NCI-H2081 treated with DMSO at 0.1 percent for 48 hours (cell line): ENCODE results near the gene TXNDC9.
"Not testable (repeated sequence)": the region's sequence is repeated elsewhere in the genome, so short reads cannot be mapped to it uniquely, and the experiment has no call there.

Experiments used
- DNase-seq: peaks from one replicate; lab custom pipeline; 2025; lab: John Stamatoyannopoulos, UW

TXNDC9 gene

DNA sequence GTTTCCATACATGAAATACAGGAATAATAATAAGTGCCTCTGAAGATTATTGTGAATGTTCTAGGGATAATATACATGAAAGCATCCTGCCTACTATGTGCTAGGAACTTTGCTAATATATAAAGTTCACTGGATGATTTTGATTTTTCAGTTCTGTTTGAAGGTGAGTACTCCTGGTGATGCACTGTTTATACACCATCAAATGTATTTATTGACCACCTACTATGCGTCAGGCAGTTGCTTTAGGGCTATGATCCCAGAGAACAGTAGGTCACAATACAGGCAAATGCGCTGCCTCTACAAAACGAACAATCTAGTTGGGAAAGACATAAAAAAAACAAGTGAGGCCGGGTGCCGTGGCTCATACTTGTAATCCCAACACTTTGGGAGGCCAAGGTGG, 10.7 kb downstream of the TXNDC9 start:
- no peak for DNase-seq

DNA sequence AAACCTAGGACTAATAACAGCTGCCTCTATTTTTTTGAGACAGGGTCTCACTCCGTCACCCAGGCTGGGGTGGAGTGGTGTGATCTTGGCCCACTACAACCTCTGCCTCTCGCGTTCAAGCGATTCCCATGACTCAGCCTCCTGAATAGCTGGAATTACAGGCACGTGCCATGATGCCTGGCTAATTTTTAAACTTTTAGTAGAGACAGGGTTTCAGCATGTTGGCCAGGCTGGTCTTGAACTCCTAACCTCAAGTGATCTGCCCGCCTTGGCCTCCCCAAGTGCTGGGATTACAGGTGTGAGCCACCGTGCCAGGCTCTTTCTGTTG, 18.3 kb downstream of the TXNDC9 start:
- not testable (repeated sequence) for DNase-seq

DNA sequence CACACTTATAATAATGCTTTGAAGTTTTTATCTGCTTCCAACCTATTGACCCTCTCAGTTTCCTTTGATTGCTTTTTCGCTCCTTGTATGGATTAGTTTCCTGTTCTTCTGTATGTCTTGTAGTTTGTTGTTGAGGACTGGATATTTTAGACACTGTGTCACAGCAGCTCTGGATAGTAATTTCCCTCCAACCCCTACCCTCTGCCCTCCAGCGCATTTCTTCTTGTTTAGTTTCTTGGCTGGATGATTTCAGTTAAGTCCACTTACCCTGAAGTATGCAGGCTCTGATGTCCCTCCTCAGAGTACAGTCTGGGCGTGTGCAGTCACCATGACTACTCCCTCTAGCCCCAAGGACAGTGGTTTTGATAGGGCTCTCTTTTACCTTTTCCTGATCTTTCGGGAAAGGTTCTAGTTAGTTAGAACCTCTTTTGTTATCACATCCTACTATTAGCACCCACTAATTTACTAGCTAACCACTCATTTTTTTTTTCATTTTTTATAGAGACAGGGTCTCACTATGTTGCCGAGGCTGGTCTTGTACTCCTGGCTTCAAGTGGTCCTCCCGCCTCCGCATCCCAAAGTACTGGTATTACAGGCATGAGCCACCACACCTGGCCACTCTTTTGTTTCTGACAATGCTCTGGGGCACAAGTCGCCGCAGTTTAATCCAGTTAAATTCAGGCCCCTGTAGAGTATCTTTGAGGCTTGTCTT, 18.8 kb downstream of the TXNDC9 start:
- no peak for DNase-seq

DNA sequence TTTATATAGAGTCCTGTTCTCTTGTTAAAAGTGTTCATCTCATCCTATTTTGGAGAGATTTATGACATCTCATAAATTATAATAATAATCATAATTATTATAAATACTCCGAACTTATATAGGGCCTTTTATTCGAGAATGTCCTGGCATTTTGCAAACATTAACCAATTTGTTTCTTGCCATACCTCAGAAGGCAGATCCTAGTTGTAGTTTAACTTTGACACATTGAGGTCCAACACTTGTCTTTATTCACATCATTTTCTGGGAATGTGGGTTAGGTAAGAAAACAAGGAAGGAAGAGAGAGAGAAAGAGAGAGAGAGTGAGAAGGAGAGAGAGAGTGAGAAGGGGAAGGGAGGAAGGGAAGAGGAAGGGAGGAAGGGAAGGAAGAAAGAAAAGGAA, 35.0 kb downstream of the TXNDC9 start, which contains the start of gene LYG1:
Gene LYG1 (minus strand): TSS at position 101 of the 400 bp plus-strand sequence. CDS start 5,527 bp downstream, outside the sequence.
- DNase-seq: not testable (repeated sequence)

DNA sequence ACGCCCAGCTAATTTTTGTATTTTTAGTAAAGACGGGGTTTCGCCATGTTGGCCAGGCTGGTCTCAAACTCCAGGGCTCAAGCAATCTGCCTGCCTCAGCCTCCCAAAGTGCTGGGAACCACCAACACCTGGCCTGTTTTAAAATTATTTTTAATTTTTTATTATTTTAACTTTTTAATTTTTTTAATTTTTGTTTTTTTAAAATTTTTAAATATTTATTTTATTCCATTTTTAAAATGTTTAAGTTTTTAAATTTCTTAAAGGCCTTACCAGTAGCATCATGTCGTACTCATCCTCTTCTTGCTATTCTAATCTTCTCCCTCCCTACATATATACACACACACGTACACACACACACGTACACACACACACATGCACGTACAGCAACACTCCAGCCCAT, 36.6 kb downstream of the TXNDC9 start:
- DNase-seq: no peak

DNA sequence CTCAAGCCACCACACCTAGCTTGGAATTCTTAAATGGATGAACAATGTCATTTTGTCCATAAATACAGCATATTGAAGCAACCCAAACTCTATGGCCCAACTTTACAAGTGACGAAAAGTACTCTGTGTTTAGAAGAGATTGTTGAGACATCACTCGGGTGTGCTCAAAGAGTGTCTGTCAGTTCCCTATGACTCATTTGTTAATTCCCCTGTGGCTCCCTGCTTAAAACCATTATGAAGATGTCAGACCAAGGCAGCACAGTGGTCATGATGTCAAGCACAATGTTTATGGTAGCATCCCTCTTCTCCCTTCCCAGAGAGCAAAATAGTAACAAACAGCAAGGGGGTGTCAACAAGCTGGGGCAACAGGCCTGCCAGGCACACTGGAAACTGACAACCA, 38.1 kb downstream of the TXNDC9 start:
- DNase-seq: no peak

DNA sequence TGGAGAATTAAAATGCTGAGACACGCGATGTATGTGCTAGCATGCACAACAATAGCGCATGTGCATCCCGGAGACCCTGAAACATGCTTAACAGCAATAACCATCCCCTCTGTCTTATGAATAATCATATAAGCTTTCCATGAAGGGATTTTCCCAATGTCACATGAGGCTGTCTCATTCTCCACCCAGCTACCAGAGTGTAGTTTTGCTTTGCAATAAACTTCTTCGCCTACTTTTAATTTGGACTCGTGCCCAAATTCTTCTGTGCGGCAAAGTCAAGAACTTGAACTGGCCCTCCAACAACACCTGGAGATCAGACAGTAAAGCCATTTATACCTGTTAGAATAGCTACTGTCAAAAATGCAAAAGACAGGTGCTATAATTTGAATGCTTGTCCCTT, 50.6 kb downstream of the TXNDC9 start:
- no peak for DNase-seq

DNA sequence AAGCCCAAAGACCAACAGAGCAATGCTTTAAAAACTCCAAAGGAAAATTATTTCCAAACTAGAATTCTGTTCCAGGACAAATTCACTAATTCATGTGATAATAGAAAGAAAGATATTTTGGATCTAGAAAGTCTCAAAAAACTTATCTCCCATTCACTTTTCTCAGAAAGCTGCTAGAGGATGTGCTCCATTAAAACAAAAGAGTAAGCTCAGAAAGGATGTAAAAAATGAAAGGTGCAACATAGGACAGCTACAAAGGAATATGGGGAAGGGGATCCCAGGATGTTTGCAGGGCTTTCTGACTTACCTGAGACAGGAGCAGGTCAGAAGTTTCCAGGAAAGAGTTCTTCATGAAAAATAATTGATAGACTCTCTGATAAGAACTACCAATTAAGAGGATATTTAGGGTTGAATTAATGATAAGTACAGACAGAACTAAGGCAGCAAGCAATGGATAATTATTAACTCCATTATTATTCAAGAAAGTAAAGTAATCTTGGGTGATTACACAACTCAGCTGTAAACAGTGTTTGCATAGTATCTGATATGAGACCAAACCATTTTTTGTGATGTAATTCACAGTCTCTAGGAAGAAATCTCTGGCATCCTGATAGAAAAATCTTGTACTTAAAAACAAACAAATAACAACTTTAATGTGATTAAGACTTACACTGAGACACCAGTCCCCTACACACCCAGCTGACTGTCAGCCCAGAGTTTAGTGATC, 56.0 kb downstream of the TXNDC9 start:
- DNase-seq: no peak

DNA sequence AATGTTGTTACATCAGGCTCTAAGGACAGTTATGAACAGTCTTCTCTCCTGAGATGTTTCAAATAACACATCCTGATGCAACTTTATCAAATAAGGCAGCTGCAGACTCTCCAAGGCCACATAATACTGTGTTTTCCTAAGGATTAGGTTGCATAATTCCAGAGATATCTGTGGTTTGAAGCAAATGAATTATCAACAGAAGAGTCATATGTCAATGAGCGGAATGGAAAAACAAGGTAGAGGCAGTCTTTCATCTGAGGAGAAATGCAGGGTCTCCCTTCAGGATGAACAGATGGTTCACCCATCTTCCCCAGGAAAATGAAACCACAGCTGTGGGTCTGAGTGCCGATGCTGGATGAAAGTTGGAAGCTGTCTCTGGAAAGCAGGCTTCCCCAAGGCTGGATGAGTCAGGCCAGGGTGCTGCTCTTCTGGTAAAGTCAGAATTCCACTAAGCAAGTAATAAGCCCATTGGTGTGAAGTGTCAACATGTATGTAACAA, 57.3 kb downstream of the TXNDC9 start:
- no peak for DNase-seq

DNA sequence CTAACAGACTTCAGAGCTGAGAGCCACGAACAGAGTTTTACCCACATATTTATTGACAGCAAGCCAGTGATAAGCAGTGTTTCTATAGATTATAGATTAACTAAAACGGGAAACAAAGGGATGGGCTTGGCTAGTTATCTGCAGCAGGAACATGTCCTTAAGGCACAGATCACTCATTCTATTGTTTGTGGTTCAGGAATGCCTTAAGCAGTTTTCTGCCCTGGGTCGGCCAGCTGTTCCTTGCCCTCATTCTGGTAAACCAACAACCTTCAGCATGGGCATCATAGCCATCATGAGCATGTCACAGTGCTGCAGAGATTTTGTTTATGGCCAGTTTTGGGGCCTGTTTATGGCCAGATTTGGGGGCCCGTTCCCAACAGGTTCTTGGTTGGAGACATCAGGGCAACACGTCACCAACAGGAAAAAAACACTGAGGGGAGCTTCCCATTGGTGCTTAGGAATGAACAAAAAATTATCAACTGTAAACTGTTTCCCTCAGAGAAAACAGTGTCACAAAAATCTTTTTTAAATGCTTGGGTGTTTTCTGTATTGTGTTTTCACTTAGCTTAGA, 57.9 kb downstream of the TXNDC9 start:
- not testable (repeated sequence) for DNase-seq

DNA sequence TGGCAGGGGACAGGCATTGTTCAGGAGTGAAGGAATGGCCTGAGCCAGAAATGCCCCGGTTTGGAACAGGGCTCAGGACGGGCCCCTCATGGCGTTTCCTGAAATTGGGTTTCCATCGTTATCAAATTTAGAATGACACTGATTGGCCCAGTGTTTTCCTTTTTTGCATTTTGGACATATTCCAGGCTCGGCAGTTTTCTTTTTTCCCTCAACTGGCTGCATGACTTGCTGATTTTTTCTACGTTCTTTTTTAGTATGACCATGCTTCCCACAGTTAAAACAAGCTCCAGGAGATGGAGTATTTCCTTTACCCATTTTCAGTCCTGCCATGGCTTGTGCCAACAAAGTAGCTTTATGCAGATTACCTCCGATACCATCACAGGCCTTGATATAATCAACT, 60.3 kb downstream of the TXNDC9 start:
- DNase-seq: no peak
